Ishikawa (cell line): ENCODE results near the gene CDKN2AIP.

ENCODE experiments used
- CEBPB ChIP-seq: IDR thresholded peaks from 2 replicates; pipeline ENCODE4 v1.6.1; 2012
- CREB1 ChIP-seq: IDR thresholded peaks from 2 replicates; pipeline ENCODE4 v1.6.1; 2012; ENCODE audit warnings: low read depth
- EGR1 ChIP-seq: IDR thresholded peaks from 2 replicates; pipeline ENCODE4 v1.6.1; 2012
- EP300 ChIP-seq: IDR thresholded peaks from 2 replicates; pipeline ENCODE4 v1.6.1; 2012; ENCODE audit warnings: borderline replicate concordance
- FOXM1 ChIP-seq: IDR thresholded peaks from 2 replicates; pipeline ENCODE4 v1.6.1; 2012; ENCODE audit warnings: low read depth, borderline replicate concordance
- MAX ChIP-seq: IDR thresholded peaks from 2 replicates; pipeline ENCODE4 v1.6.1; 2012
- NFIC ChIP-seq: IDR thresholded peaks from 2 replicates; pipeline ENCODE4 v1.6.1; 2012
- RAD21 ChIP-seq: IDR thresholded peaks from 2 replicates; pipeline ENCODE4 v1.6.1; 2012; ENCODE audit warnings: low read depth
- TAF1 ChIP-seq: IDR thresholded peaks from 2 replicates; pipeline ENCODE4 v1.6.1; 2012; ENCODE audit warnings: low read depth, mild to moderate bottlenecking
- TCF12 ChIP-seq: IDR thresholded peaks from 2 replicates; pipeline ENCODE4 v1.6.1; 2012; ENCODE audit warnings: low read depth
- TEAD4 ChIP-seq: IDR thresholded peaks from 2 replicates; pipeline ENCODE4 v1.6.1; 2012
- YY1 ChIP-seq: IDR thresholded peaks from 2 replicates; pipeline ENCODE4 v1.6.1; 2012; ENCODE audit warnings: low read depth
- ZBTB7A ChIP-seq: IDR thresholded peaks from 2 replicates; pipeline ENCODE4 v1.6.1; 2012; ENCODE audit warnings: low read depth
- TF ChIP-seq, protein P1 (sequence below): IDR thresholded peaks from 2 replicates; pipeline ENCODE4 v1.6.1; 2012; ENCODE audit warnings: low read depth, mild to moderate bottlenecking
- TF ChIP-seq, protein P2 (sequence below): IDR thresholded peaks from 2 replicates; pipeline ENCODE4 v1.6.1; 2012

CDKN2AIP gene

DNA sequence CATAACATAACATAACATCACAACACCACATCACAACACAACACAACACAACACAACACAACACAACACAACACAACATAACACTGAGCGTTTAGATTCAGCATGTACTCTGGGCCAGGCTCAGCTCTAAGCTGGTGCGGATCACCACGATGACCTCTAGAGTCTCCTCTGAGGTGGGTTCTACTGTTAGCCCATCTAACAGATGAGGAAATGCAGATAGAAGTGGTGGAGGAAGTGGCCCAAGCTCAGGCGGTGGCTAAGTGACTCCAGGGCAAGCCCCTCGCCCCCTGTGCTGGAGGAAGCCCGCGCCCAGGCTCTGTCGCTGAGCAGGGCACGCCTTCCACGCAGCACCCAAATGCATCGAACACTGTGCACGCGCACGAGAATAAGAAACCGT, 45.3 kb upstream of the CDKN2AIP start:
- TF ChIP-seq YY1 (no peak), TAF1 (no peak), TCF12 (no peak), FOXM1 (no peak), CREB1 (no peak), EGR1 (no peak), MAX (no peak), RAD21 (no peak), CEBPB (no peak), ZBTB7A (no peak), TEAD4 (no peak), EP300 (no peak), NFIC (no peak)
- TF ChIP-seq, protein P1, sequence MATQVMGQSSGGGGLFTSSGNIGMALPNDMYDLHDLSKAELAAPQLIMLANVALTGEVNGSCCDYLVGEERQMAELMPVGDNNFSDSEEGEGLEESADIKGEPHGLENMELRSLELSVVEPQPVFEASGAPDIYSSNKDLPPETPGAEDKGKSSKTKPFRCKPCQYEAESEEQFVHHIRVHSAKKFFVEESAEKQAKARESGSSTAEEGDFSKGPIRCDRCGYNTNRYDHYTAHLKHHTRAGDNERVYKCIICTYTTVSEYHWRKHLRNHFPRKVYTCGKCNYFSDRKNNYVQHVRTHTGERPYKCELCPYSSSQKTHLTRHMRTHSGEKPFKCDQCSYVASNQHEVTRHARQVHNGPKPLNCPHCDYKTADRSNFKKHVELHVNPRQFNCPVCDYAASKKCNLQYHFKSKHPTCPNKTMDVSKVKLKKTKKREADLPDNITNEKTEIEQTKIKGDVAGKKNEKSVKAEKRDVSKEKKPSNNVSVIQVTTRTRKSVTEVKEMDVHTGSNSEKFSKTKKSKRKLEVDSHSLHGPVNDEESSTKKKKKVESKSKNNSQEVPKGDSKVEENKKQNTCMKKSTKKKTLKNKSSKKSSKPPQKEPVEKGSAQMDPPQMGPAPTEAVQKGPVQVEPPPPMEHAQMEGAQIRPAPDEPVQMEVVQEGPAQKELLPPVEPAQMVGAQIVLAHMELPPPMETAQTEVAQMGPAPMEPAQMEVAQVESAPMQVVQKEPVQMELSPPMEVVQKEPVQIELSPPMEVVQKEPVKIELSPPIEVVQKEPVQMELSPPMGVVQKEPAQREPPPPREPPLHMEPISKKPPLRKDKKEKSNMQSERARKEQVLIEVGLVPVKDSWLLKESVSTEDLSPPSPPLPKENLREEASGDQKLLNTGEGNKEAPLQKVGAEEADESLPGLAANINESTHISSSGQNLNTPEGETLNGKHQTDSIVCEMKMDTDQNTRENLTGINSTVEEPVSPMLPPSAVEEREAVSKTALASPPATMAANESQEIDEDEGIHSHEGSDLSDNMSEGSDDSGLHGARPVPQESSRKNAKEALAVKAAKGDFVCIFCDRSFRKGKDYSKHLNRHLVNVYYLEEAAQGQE: no peak
- TF ChIP-seq, protein P2, sequence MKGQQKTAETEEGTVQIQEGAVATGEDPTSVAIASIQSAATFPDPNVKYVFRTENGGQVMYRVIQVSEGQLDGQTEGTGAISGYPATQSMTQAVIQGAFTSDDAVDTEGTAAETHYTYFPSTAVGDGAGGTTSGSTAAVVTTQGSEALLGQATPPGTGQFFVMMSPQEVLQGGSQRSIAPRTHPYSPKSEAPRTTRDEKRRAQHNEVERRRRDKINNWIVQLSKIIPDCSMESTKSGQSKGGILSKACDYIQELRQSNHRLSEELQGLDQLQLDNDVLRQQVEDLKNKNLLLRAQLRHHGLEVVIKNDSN: no peak

DNA sequence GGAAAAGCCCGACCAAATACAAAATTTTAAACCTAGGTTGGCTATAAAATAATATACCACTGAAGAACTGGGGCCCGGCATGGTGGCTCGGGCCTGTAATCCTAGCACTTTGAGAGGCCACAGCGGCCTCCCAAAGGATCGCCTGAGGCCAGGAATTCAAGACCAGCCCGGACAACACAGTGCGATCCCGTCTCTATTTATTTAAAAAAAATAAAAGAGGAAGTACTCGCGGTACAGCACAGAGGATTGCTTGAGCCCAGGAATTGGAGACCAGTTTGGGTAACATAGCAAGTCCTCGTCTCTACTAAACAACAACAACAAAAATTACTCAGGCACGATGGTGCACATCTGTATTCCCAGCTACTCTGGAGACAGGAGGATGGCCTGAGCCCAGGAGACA, 44.8 kb upstream of the CDKN2AIP start:
- TF ChIP-seq TCF12: no peak
- TF ChIP-seq TAF1: no peak
- no peak for TF ChIP-seq CREB1
- TF ChIP-seq RAD21: no peak
- TF ChIP-seq YY1: no peak
- no peak for TF ChIP-seq NFIC
- no peak for TF ChIP-seq FOXM1
- TF ChIP-seq MAX: no peak
- TF ChIP-seq, protein P1: no peak
- no peak for TF ChIP-seq CEBPB
- no peak for TF ChIP-seq EGR1
- no peak for TF ChIP-seq EP300
- TF ChIP-seq ZBTB7A: no peak
- no peak for TF ChIP-seq TEAD4
- TF ChIP-seq, protein P2: no peak

- TF ChIP-seq ZBTB7A (no peak), TEAD4 (no peak), TCF12 (no peak), TAF1 (no peak), FOXM1 (no peak), CEBPB (no peak), EGR1 (no peak), NFIC (no peak), YY1 (no peak), RAD21 (no peak), MAX (no peak), CREB1 (no peak), EP300 (no peak)
- TF ChIP-seq, protein P2: no peak
- TF ChIP-seq, protein P1: no peak
Measured at GRCh38 chr4:183400035-183400434, 44.4 kb upstream of the CDKN2AIP start.

DNA sequence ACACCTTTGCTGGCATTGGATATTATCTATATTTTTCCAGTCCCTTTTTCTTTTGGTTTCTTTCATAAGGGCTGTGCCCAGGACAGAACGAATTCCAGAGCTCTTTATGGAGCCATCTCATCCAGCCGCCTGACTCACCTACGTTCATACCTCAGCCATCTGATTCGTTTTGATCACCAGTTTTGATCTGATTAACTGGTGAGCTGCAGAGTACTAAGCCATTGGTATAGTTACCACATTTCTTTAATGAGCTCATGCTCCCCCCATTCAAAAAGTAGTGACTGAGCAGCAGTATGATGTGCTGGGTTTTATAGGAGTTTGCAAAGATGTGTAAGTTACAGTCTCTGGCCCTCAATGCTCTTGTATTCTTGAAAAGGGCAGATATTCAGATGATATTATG, 43.0 kb upstream of the CDKN2AIP start:
- TF ChIP-seq TCF12 (no peak), TAF1 (no peak), NFIC (no peak), EP300 (no peak)
- TF ChIP-seq, protein P2: no peak
